ENCODE data around the gene SYNE2. TPM values are rescaled to one million over a fixed set of nuclear protein-coding genes. Genes with fewer than 3 reads are reported as not detected.

Gene SYNE2
- total RNA-seq, 1 donor from 2014 or later, result 186 TPM

GRCh38 chr14:63963439-63963838, 110.6 kb downstream of the SYNE2 start:
- Histone ChIP-seq H3K27ac (replicated peaks) (no peak overlapping the region), H3K36me3 (peaks cover 33% of the 10 kb centered on the region), H3K9me3 (replicated peaks) (no peaks in the 10 kb centered on the region), H3K4me3 (no peak overlapping the region), H3K27me3 (ENCODE audit: low read depth) (no peaks in the 10 kb centered on the region), H3K4me1 (peaks cover 18% of the 10 kb centered on the region)
- TF ChIP-seq CTCF (IDR thresholded peaks at IDR 0.05; ENCODE audit: borderline replicate concordance), result no peak
- intact Hi-C loops (cut with micrococcal nuclease), result no loop called here
- DNase-seq, result no peak

GRCh38 chr14:63964113-63964512, 111.3 kb downstream of the SYNE2 start:
- Histone ChIP-seq H3K9me3 (replicated peaks) (no peaks in the 10 kb centered on the region), H3K27me3 (ENCODE audit: low read depth) (no peaks in the 10 kb centered on the region), H3K4me1 (peaks cover 15% of the 10 kb centered on the region), H3K27ac (replicated peaks) (no peak overlapping the region), H3K4me3 (no peak overlapping the region), H3K36me3 (peaks cover 39% of the 10 kb centered on the region)
- DNase-seq, result no peak
- no peak for TF ChIP-seq CTCF (IDR thresholded peaks at IDR 0.05; ENCODE audit: borderline replicate concordance)
- intact Hi-C loops (cut with micrococcal nuclease), result no loop called here

- H3K36me3 ChIP-seq, result peaks cover 46% of the 10 kb centered on the region
- intact Hi-C loops (cut with micrococcal nuclease), result no loop called here
- no peak overlapping the region for H3K27ac ChIP-seq (replicated peaks)
These were observed 113.6 kb downstream of the SYNE2 start for GRCh38 chr14:63966407-63966806.

GRCh38 chr14:63972323-63972932, 119.6 kb downstream of the SYNE2 start:
- Histone ChIP-seq H3K4me1 (no peaks in the 10 kb centered on the region), H3K27me3 (ENCODE audit: low read depth) (no peaks in the 10 kb centered on the region), H3K27ac (replicated peaks) (no peak overlapping the region), H3K4me3 (no peak overlapping the region), H3K9me3 (replicated peaks) (no peaks in the 10 kb centered on the region), H3K36me3 (peaks cover 60% of the 10 kb centered on the region)
- no peak for TF ChIP-seq CTCF (IDR thresholded peaks at IDR 0.05; ENCODE audit: borderline replicate concordance)
- intact Hi-C loops (cut with micrococcal nuclease), result no loop called here
- DNase-seq, result no peak

More at GRCh38 chr14:63966407-63966806, 113.6 kb downstream of the SYNE2 start:
- Histone ChIP-seq H3K27me3 (ENCODE audit: low read depth) (no peaks in the 10 kb centered on the region), H3K4me1 (peaks cover 15% of the 10 kb centered on the region), H3K4me3 (no peak overlapping the region), H3K9me3 (replicated peaks) (no peaks in the 10 kb centered on the region)
- DNase-seq, result no peak
- no peak for TF ChIP-seq CTCF (IDR thresholded peaks at IDR 0.05; ENCODE audit: borderline replicate concordance)

- Histone ChIP-seq H3K27ac (replicated peaks) (no peak overlapping the region), H3K4me3 (no peak overlapping the region), H3K9me3 (replicated peaks) (no peaks in the 10 kb centered on the region), H3K27me3 (ENCODE audit: low read depth) (no peaks in the 10 kb centered on the region), H3K36me3 (peaks cover 61% of the 10 kb centered on the region), H3K4me1 (no peaks in the 10 kb centered on the region)
- intact Hi-C loops (cut with micrococcal nuclease), result no loop called here
- no peak for TF ChIP-seq CTCF (IDR thresholded peaks at IDR 0.05; ENCODE audit: borderline replicate concordance)
- no peak for DNase-seq
These were observed 121.4 kb downstream of the SYNE2 start for GRCh38 chr14:63974176-63974575.
